SKM-1 (cell line): ENCODE measurements around the gene CNTN5.

ENCODE experiments used
- DNase-seq: peaks from one replicate; lab custom pipeline; 2025; ENCODE audit not compliant: unreplicated experiment; lab: John Stamatoyannopoulos, UW

CNTN5 gene

GRCh38 chr11:100397401-100397800 is 1376.7 kb downstream of the CNTN5 start:
- DNase-seq: no peak

- no peak for DNase-seq
Measured at GRCh38 chr11:100403816-100404215, 1383.1 kb downstream of the CNTN5 start.

- DNase-seq: no peak
Measured at GRCh38 chr11:100404907-100405306, 1384.2 kb downstream of the CNTN5 start.
